ENCODE measurements around the gene ZNF598.

The ZNF598 gene

GRCh38 chr16:2040041-2040786 is 30.6 kb upstream of the ZNF598 start:
- no peak for TF ChIP-seq EGR1 (IDR thresholded peaks at IDR 0.05)
- TF ChIP-seq TEAD4 (IDR thresholded peaks at IDR 0.05): no peak
- TF ChIP-seq NFIC (IDR thresholded peaks at IDR 0.05): no peak
- no peak for TF ChIP-seq CEBPB (IDR thresholded peaks at IDR 0.05)
- TF ChIP-seq REST (IDR thresholded peaks at IDR 0.05; ENCODE audit: low read depth): no peak
- no peak for TF ChIP-seq FOXM1 (IDR thresholded peaks at IDR 0.05; ENCODE audit: borderline replicate concordance, low read depth)
- TF ChIP-seq TCF12 (IDR thresholded peaks at IDR 0.05; ENCODE audit: low read depth): no peak
- TF ChIP-seq MAX (IDR thresholded peaks at IDR 0.05): no peak
- TF ChIP-seq RAD21 (IDR thresholded peaks at IDR 0.05; ENCODE audit: low read depth): no peak

GRCh38 chr16:2039274-2040031 is 29.8 kb upstream of the ZNF598 start:
- no peak for TF ChIP-seq TCF12 (IDR thresholded peaks at IDR 0.05; ENCODE audit: low read depth)
- TF ChIP-seq USF1 (IDR thresholded peaks at IDR 0.05): no peak
- TF ChIP-seq NFIC (IDR thresholded peaks at IDR 0.05): no peak
- no peak for TF ChIP-seq CEBPB (IDR thresholded peaks at IDR 0.05)
- no peak for TF ChIP-seq TEAD4 (IDR thresholded peaks at IDR 0.05)

DNA sequence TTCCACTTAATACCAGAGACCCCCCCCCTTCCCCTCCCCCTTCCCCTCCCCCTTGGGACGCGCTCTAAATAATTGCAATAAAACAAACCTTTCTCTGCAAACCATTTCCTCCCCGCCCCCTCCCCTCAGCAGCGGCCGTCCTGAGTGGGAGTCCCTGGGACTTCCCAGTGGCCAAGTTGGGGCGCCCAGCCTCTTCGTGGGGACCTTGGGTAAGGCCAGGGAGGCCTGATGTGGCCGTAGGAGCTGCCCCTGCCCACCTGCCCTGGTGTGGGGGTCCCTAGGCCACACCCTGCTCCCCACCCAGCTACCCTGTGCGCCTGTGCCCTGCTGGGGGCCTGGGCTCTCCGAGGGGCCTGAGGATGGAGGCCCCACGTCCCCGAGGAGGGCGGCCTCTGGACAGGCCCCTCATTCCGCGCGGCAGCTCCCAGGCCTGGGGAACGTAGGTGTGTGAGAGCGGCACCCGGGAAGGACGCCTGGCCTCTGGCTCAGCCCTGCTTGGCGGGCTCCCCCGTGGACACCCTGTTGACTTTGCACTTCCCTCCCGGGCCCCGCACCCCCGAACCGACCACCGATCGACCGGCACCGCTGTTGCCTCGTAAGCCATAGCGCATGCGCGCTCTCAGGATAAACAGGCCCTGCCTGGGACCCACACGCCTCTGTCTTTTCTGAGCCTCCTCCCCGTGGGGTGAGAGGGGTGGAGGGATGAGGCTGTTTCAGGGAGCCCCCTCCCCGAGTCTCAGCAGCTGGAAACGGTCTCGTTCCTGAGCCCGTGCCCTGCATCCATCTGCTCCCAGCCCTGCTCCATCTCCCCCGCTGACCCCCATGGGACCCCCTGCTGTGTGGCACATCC is 29.0 kb upstream of the ZNF598 start:
- TF ChIP-seq RAD21 (IDR thresholded peaks at IDR 0.05; ENCODE audit: low read depth) (no peak), CREB1 (IDR thresholded peaks at IDR 0.05; ENCODE audit: low read depth) (no peak), USF1 (IDR thresholded peaks at IDR 0.05) (no peak)

- TF ChIP-seq YY1 (IDR thresholded peaks at IDR 0.05; ENCODE audit: low read depth) (no peak), ZBTB7A (IDR thresholded peaks at IDR 0.05; ENCODE audit: low read depth) (peak; percentile 11; the same call in 1 of the 2 replicates)
These were observed 28.2 kb upstream of the ZNF598 start for GRCh38 chr16:2037647-2038381.

GRCh38 chr16:2037115-2037514 is 27.5 kb upstream of the ZNF598 start:
- TF ChIP-seq ZBTB7A (IDR thresholded peaks at IDR 0.05; ENCODE audit: low read depth): no peak
- no peak for TF ChIP-seq YY1 (IDR thresholded peaks at IDR 0.05; ENCODE audit: low read depth)
- TF ChIP-seq NFIC (IDR thresholded peaks at IDR 0.05): no peak

- no peak for TF ChIP-seq REST (IDR thresholded peaks at IDR 0.05; ENCODE audit: low read depth)
- TF ChIP-seq MAX (IDR thresholded peaks at IDR 0.05): 0 out of 2 replicates have a peak, but pooled peaks have one; percentile 12
- TF ChIP-seq CREB1 (IDR thresholded peaks at IDR 0.05; ENCODE audit: low read depth): no peak
- no peak for TF ChIP-seq EGR1 (IDR thresholded peaks at IDR 0.05)
These were observed 26.8 kb upstream of the ZNF598 start for GRCh38 chr16:2036200-2036966.
